Mucosa of stomach (tissue), 1 donor: ENCODE measurements around the gene ZMYM3.
"Not testable (repeated sequence)": the region's sequence is repeated elsewhere in the genome, so short reads cannot be mapped to it uniquely, and the experiment has no call there.

ENCODE experiments used
- H3K27me3 ChIP-seq: one replicate; pipeline ENCODE4 v1.7.0; 2013; ENCODE audit warnings: mild to moderate bottlenecking, low read length; ENCODE audit not compliant: control insufficient read depth, insufficient read depth
- H3K36me3 ChIP-seq: one replicate; pipeline ENCODE4 v1.7.0; 2013; ENCODE audit warnings: low read length; ENCODE audit not compliant: control insufficient read depth, insufficient read depth
- H3K4me1 ChIP-seq: one replicate; pipeline ENCODE4 v1.7.0; 2013; ENCODE audit warnings: mild to moderate bottlenecking, low read length; ENCODE audit not compliant: control insufficient read depth, insufficient read depth
- H3K4me3 ChIP-seq: one replicate; pipeline ENCODE4 v1.7.0; 2013; ENCODE audit warnings: low read length
- H3K9ac ChIP-seq: one replicate; pipeline ENCODE4 v1.7.0; 2013; ENCODE audit warnings: mild to moderate bottlenecking, low read length, moderate library complexity
- H3K9me3 ChIP-seq: one replicate; pipeline ENCODE4 v1.7.0; 2013; ENCODE audit warnings: mild to moderate bottlenecking, low read length, moderate library complexity; ENCODE audit not compliant: control insufficient read depth
- donor health status: Pancreatic carcinoma.

Gene ZMYM3

GRCh38 chrX:71282514-71283402 lies 28.8 kb upstream of the ZMYM3 start:
- peak overlapping the region; percentile 74 for H3K4me3 ChIP-seq
- H3K36me3 ChIP-seq: no peaks in the 10 kb centered on the region
- H3K9me3 ChIP-seq: no peaks in the 10 kb centered on the region
- H3K9ac ChIP-seq: peak overlapping the region; percentile 95
- peaks cover 4% of the 10 kb centered on the region for H3K4me1 ChIP-seq
- no peaks in the 10 kb centered on the region for H3K27me3 ChIP-seq

- not testable (repeated sequence) for H3K27me3 ChIP-seq, H3K36me3 ChIP-seq, H3K9ac ChIP-seq, H3K9me3 ChIP-seq, H3K4me1 ChIP-seq, H3K4me3 ChIP-seq
Measured at GRCh38 chrX:71281300-71281699, 27.4 kb upstream of the ZMYM3 start.

GRCh38 chrX:71272313-71272712 lies 18.4 kb upstream of the ZMYM3 start:
- not testable (repeated sequence) for H3K4me3 ChIP-seq, H3K4me1 ChIP-seq, H3K27me3 ChIP-seq, H3K9ac ChIP-seq, H3K36me3 ChIP-seq, H3K9me3 ChIP-seq

GRCh38 chrX:71269801-71270395 lies 16.0 kb upstream of the ZMYM3 start:
- Histone ChIP-seq H3K9me3 (no peaks in the 10 kb centered on the region), H3K4me1 (no peaks in the 10 kb centered on the region), H3K36me3 (no peaks in the 10 kb centered on the region), H3K27me3 (no peaks in the 10 kb centered on the region), H3K4me3 (no peak overlapping the region), H3K9ac (no peak overlapping the region)

GRCh38 chrX:71268624-71269023 lies 14.7 kb upstream of the ZMYM3 start:
- not testable (repeated sequence) for H3K36me3 ChIP-seq, H3K9ac ChIP-seq, H3K9me3 ChIP-seq, H3K4me1 ChIP-seq, H3K27me3 ChIP-seq, H3K4me3 ChIP-seq

GRCh38 chrX:71256856-71257255 lies 2.9 kb upstream of the ZMYM3 start:
- Histone ChIP-seq H3K36me3 (no peaks in the 10 kb centered on the region), H3K4me1 (peaks cover 10% of the 10 kb centered on the region), H3K9me3 (no peaks in the 10 kb centered on the region), H3K4me3 (no peak overlapping the region), H3K9ac (no peak overlapping the region), H3K27me3 (no peaks in the 10 kb centered on the region)

- Histone ChIP-seq H3K4me1 (peaks cover 10% of the 10 kb centered on the region), H3K4me3 (no peak overlapping the region), H3K9ac (no peak overlapping the region), H3K27me3 (no peaks in the 10 kb centered on the region), H3K9me3 (no peaks in the 10 kb centered on the region), H3K36me3 (no peaks in the 10 kb centered on the region)
Measured at GRCh38 chrX:71256051-71256450, 2.1 kb upstream of the ZMYM3 start.

- peaks cover 10% of the 10 kb centered on the region for H3K4me1 ChIP-seq
- H3K27me3 ChIP-seq: no peaks in the 10 kb centered on the region
- H3K9me3 ChIP-seq: no peaks in the 10 kb centered on the region
- peak overlapping the region; percentile 73 for H3K9ac ChIP-seq
- H3K36me3 ChIP-seq: no peaks in the 10 kb centered on the region
- peak overlapping the region; percentile 46 for H3K4me3 ChIP-seq
Measured at GRCh38 chrX:71253253-71254091, 468 bp downstream of the ZMYM3 start.

GRCh38 chrX:71252221-71252620 lies 1.7 kb downstream of the ZMYM3 start:
- peak overlapping the region; percentile 23 for H3K9ac ChIP-seq
- H3K36me3 ChIP-seq: no peaks in the 10 kb centered on the region
- peaks cover 10% of the 10 kb centered on the region for H3K4me1 ChIP-seq
- H3K9me3 ChIP-seq: no peaks in the 10 kb centered on the region
- H3K4me3 ChIP-seq: no peak overlapping the region
- no peaks in the 10 kb centered on the region for H3K27me3 ChIP-seq

GRCh38 chrX:71251466-71251973 lies 2.4 kb downstream of the ZMYM3 start:
- Histone ChIP-seq H3K4me1 (peaks cover 10% of the 10 kb centered on the region), H3K36me3 (no peaks in the 10 kb centered on the region), H3K9me3 (no peaks in the 10 kb centered on the region), H3K4me3 (no peak overlapping the region), H3K9ac (no peak overlapping the region), H3K27me3 (no peaks in the 10 kb centered on the region)

- Histone ChIP-seq H3K9ac (no peak overlapping the region), H3K4me3 (no peak overlapping the region), H3K9me3 (no peaks in the 10 kb centered on the region), H3K36me3 (no peaks in the 10 kb centered on the region), H3K4me1 (peaks cover 10% of the 10 kb centered on the region), H3K27me3 (no peaks in the 10 kb centered on the region)
Measured at GRCh38 chrX:71250841-71251240, 3.1 kb downstream of the ZMYM3 start.

GRCh38 chrX:71245159-71245558 lies 8.8 kb downstream of the ZMYM3 start:
- no peaks in the 10 kb centered on the region for H3K27me3 ChIP-seq
- H3K9me3 ChIP-seq: no peaks in the 10 kb centered on the region
- H3K4me1 ChIP-seq: no peaks in the 10 kb centered on the region
- no peak overlapping the region for H3K4me3 ChIP-seq
- no peaks in the 10 kb centered on the region for H3K36me3 ChIP-seq
- no peak overlapping the region for H3K9ac ChIP-seq
